ENCODE measurements around the gene CDC42EP4.

The CDC42EP4 gene

DNA sequence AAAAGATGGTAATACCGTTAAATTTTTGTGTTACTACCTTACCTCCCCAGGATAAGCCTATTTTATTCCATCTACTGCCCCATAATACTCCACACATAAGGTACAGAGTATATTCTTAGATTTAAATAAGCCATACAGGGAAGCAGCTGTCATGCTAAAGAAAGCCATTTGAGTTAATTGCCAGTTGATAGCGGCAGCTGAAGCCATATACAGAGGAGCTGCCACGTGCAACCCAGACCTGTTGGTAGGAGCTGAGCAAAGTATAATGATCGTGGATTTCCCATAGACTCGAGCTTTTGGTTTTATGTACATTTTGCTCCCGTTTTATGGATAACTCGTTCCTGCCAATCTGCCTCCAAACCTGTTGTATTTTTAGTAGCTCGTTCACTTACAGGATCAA, 62.1 kb downstream of the CDC42EP4 start:
- no peak overlapping the region for H3K4me3 ChIP-seq (ENCODE audit: low read depth, low read length)
- TF ChIP-seq, protein P1, sequence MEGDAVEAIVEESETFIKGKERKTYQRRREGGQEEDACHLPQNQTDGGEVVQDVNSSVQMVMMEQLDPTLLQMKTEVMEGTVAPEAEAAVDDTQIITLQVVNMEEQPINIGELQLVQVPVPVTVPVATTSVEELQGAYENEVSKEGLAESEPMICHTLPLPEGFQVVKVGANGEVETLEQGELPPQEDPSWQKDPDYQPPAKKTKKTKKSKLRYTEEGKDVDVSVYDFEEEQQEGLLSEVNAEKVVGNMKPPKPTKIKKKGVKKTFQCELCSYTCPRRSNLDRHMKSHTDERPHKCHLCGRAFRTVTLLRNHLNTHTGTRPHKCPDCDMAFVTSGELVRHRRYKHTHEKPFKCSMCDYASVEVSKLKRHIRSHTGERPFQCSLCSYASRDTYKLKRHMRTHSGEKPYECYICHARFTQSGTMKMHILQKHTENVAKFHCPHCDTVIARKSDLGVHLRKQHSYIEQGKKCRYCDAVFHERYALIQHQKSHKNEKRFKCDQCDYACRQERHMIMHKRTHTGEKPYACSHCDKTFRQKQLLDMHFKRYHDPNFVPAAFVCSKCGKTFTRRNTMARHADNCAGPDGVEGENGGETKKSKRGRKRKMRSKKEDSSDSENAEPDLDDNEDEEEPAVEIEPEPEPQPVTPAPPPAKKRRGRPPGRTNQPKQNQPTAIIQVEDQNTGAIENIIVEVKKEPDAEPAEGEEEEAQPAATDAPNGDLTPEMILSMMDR (IDR thresholded peaks at IDR 0.05; ENCODE audit: low read depth, low read length), result no peak
- DNase-seq (ENCODE audit: low read depth, low spot score), result no peak
- in situ Hi-C loops (cut with HindIII; ENCODE audit: low sequenced_read_pairs), result no loop called here

DNA sequence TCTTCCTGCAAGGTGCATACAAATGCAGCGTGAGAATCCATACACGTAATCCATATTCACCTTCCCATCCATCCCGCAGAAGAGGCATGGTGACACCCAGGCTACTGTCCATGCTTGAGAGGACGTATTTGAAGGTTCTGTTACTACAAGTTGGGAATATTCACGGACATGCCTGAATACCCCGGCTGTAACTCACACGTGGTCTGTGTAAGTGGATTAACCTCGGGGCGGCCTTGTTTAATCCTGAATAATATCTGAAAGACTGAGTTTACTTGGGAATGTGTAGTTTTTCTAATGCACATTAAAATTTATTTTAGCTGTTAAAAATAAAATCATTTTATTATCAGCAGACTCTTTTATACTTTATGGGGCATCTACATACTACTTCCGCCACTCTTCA, 63.3 kb downstream of the CDC42EP4 start:
- no peak for DNase-seq (ENCODE audit: low read depth, low spot score)
- TF ChIP-seq, protein P1 (IDR thresholded peaks at IDR 0.05; ENCODE audit: low read depth, low read length), result no peak
- in situ Hi-C loops (cut with HindIII; ENCODE audit: low sequenced_read_pairs), result no loop called here
- no peak overlapping the region for H3K4me3 ChIP-seq (ENCODE audit: low read depth, low read length)

DNA sequence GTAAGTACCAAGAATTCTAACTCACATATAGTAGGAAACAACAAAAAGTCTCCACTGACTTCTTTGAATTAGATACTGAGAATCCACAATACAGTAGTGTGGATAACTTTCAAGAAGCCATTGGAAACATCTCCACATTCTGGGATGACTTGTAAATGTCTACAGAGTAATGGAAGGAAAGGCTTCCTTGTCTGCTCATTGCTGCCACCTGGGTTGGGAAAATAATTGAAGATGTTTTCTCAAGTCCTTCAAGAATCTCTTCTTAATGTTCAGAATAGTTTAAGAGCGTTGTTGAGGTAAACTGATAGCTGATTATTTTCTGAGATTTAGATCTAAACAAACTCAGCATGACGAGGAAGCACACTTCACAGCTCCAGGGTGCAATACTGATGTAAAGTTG, 64.1 kb downstream of the CDC42EP4 start:
- H3K4me3 ChIP-seq (ENCODE audit: low read depth, low read length), result no peak overlapping the region
- TF ChIP-seq, protein P1 (IDR thresholded peaks at IDR 0.05; ENCODE audit: low read depth, low read length), result peak; percentile 22
- in situ Hi-C loops (cut with HindIII; ENCODE audit: low sequenced_read_pairs), result no loop called here
- DNase-seq (ENCODE audit: low read depth, low spot score), result no peak

DNA sequence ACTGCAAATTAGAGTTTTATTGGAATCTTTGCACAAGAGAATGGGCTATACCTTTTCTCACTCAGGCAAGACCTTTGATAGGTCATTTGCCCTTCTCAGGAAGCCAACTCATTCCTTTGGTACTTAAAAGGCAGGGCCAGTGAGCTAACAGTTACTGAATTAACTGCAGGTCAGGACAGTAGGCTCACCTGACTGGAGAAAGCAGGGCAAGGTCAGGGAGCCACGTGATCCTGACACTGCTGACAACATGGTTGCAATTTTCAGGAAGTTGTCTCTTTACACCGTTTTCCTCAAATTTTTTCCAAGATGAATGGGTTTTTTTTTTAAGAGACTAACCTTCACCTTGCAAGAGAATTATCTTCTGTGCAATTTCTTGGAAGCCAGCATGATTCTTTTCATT, 71.2 kb downstream of the CDC42EP4 start:
- TF ChIP-seq, protein P1 (IDR thresholded peaks at IDR 0.05; ENCODE audit: low read depth, low read length), result no peak
- in situ Hi-C loops (cut with HindIII; ENCODE audit: low sequenced_read_pairs), result no loop called here
- no peak overlapping the region for H3K4me3 ChIP-seq (ENCODE audit: low read depth, low read length)

DNA sequence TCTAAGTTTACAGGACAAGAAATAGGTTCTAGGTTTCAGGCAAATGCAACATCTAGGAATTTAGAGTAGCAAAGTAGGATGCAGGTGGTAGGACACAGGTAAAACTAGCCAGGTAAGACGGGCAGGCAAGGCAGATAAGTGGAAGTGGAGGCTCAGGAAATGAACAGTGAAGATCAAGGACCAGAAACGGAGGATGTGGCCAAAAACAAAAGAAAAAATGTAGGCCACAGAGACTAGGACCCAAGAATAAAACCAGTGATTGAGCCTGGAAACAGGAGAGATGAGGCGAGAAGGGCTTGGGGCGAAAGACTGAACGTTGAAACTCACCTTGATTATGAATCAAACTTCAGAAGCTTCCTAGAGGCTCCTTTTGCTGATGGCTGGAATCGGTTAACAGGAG, 74.1 kb downstream of the CDC42EP4 start:
- TF ChIP-seq, protein P1 (IDR thresholded peaks at IDR 0.05; ENCODE audit: low read depth, low read length), result no peak
- no peak overlapping the region for H3K4me3 ChIP-seq (ENCODE audit: low read depth, low read length)
- no peak for DNase-seq (ENCODE audit: low read depth, low spot score)
- in situ Hi-C loops (cut with HindIII; ENCODE audit: low sequenced_read_pairs), result no loop called here

More for the DNA sequence above, 71.2 kb downstream of the CDC42EP4 start:
- DNase-seq (ENCODE audit: low read depth, low spot score), result no peak

DNA sequence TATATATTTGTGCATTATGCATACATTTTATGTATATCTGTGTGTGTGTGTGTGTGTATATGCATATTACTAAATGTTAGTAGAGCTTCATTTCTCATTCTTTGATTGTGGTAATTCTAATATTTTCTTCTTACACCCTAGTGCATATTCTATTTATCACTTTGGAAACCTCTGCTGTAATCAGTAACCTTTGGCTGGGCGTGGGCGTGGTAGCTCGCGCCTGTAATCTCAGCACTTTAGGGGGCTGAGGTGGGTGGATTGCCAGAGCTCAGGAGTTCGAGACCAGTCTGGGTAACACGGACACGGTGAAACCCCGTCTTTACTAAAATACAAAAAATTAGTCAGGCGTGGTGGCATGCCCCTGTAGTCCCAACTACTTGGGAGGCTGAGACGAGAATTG, 77.1 kb downstream of the CDC42EP4 start:
- H3K4me3 ChIP-seq (ENCODE audit: low read depth, low read length), result no peak overlapping the region
- in situ Hi-C loops (cut with HindIII; ENCODE audit: low sequenced_read_pairs), result no loop called here
- TF ChIP-seq, protein P1 (IDR thresholded peaks at IDR 0.05; ENCODE audit: low read depth, low read length), result no peak
- DNase-seq (ENCODE audit: low read depth, low spot score), result no peak
